Measurements from ENCODE around the gene RAC2. TPM values are rescaled to one million over a fixed set of nuclear protein-coding genes. Genes with fewer than 3 reads are reported as not detected.

The RAC2 gene
- total and polyA plus RNA-seq, 2 experiments from 2014 or later = 0.98 to 2.0 TPM

GRCh38 chr22:37208401-37209139 is 35.5 kb downstream of the RAC2 start:
- Histone ChIP-seq H3K36me3 (no peaks in the 10 kb centered on the region), H3K9me3 (ENCODE audit: low read depth) (no peaks in the 10 kb centered on the region), H3K4me3 (no peak overlapping the region), H3K27ac (no peak overlapping the region), H3K4me1 (ENCODE audit: low read depth) (peaks cover 13% of the 10 kb centered on the region), H3K27me3 (no peaks in the 10 kb centered on the region)
- DNase-seq (ENCODE audit: low read depth in 1 of 2, low spot score in 1 of 2) = no peak
- TF ChIP-seq CTCF (IDR thresholded peaks at IDR 0.05; ENCODE audit: low read depth, low read length) = no peak

- Histone ChIP-seq H3K36me3 (no peaks in the 10 kb centered on the region), H3K4me3 (no peak overlapping the region), H3K27me3 (no peaks in the 10 kb centered on the region), H3K27ac (no peak overlapping the region), H3K4me1 (ENCODE audit: low read depth) (peaks cover 13% of the 10 kb centered on the region), H3K9me3 (ENCODE audit: low read depth) (no peaks in the 10 kb centered on the region)
- no peak for TF ChIP-seq CTCF (IDR thresholded peaks at IDR 0.05; ENCODE audit: low read depth, low read length)
- no peak for DNase-seq (ENCODE audit: low read depth in 1 of 2, low spot score in 1 of 2)
These were observed 36.1 kb downstream of the RAC2 start for GRCh38 chr22:37207981-37208380.

GRCh38 chr22:37206841-37207821 is 36.9 kb downstream of the RAC2 start:
- H3K9me3 ChIP-seq (ENCODE audit: low read depth) = no peaks in the 10 kb centered on the region
- no peak for TF ChIP-seq CTCF (IDR thresholded peaks at IDR 0.05; ENCODE audit: low read depth, low read length)

GRCh38 chr22:37206118-37206840 is 37.8 kb downstream of the RAC2 start:
- no peak overlapping the region for H3K27ac ChIP-seq
- H3K4me3 ChIP-seq = no peak overlapping the region
- DNase-seq (ENCODE audit: low read depth in 1 of 2, low spot score in 1 of 2) = no peak
- H3K9me3 ChIP-seq (ENCODE audit: low read depth) = no peaks in the 10 kb centered on the region
- H3K36me3 ChIP-seq = no peaks in the 10 kb centered on the region
- no peaks in the 10 kb centered on the region for H3K27me3 ChIP-seq
- H3K4me1 ChIP-seq (ENCODE audit: low read depth) = peaks cover 7% of the 10 kb centered on the region
- no peak for TF ChIP-seq CTCF (IDR thresholded peaks at IDR 0.05; ENCODE audit: low read depth, low read length)

More at GRCh38 chr22:37206841-37207821, 36.9 kb downstream of the RAC2 start:
- Histone ChIP-seq H3K36me3 (no peaks in the 10 kb centered on the region), H3K27ac (no peak overlapping the region), H3K4me1 (ENCODE audit: low read depth) (peaks cover 7% of the 10 kb centered on the region), H3K4me3 (no peak overlapping the region), H3K27me3 (no peaks in the 10 kb centered on the region)
- DNase-seq (ENCODE audit: low read depth in 1 of 2, low spot score in 1 of 2) = no peak

- Histone ChIP-seq H3K4me3 (no peak overlapping the region), H3K27me3 (no peaks in the 10 kb centered on the region), H3K36me3 (no peaks in the 10 kb centered on the region), H3K4me1 (ENCODE audit: low read depth) (peaks cover 2% of the 10 kb centered on the region), H3K27ac (no peak overlapping the region), H3K9me3 (ENCODE audit: low read depth) (no peaks in the 10 kb centered on the region)
- DNase-seq (ENCODE audit: low read depth in 1 of 2, low spot score in 1 of 2) = no peak
- TF ChIP-seq CTCF (IDR thresholded peaks at IDR 0.05; ENCODE audit: low read depth, low read length) = no peak
These were observed 39.0 kb downstream of the RAC2 start for GRCh38 chr22:37205046-37205445.
